Activated CD8-positive, alpha-beta T cell treated with anti-CD3 and anti-CD28 coated beads for 36 hours (primary cell): ENCODE results near the gene TRIM52. TPM values are rescaled to one million over a fixed set of nuclear protein-coding genes. Genes with fewer than 3 reads are reported as not detected.
"Not testable (repeated sequence)": the region's sequence is repeated elsewhere in the genome, so short reads cannot be mapped to it uniquely, and the experiment has no call there.

Experiments
- ATAC-seq: fragments of 200-7000 bp; cut with Tn5 transposase; one replicate; pipeline ENCODE4 v1.10.0; 2021; ENCODE audit warnings: mild to moderate bottlenecking, moderate library complexity
- CTCF ChIA-PET: fragments of 350-600 bp; sonication (Branson Sonifier 250); formaldehyde crosslinking; loops from one replicate; lab custom pipeline; 2021; ENCODE audit warnings: antibody characterized with exemption; lab: Charles Lee
- POLR2A ChIA-PET: fragments of 350-600 bp; sonication (Branson Sonifier 250); formaldehyde crosslinking; loops from one replicate; lab custom pipeline; 2021; ENCODE audit warnings: antibody characterized with exemption; lab: Charles Lee
- DNase-seq: peaks from one replicate; pipeline ENCODE4 v3.0.0-alpha.2; 2020
- H3K27ac Mint-ChIP-seq: one replicate; pipeline ENCODE4 v1.8.0; 2021; ENCODE audit warnings: mild to moderate bottlenecking, mixed read lengths
- H3K27me3 Mint-ChIP-seq: one replicate; pipeline ENCODE4 v1.8.0; 2021; ENCODE audit warnings: mixed read lengths
- H3K36me3 Mint-ChIP-seq: one replicate; pipeline ENCODE4 v1.8.0; 2021; ENCODE audit warnings: low read depth, mixed read lengths
- H3K4me1 Mint-ChIP-seq: one replicate; pipeline ENCODE4 v1.8.0; 2021; ENCODE audit warnings: low read depth, mixed read lengths
- H3K4me3 Mint-ChIP-seq: one replicate; pipeline ENCODE4 v1.8.0; 2021; ENCODE audit warnings: mild to moderate bottlenecking, moderate library complexity, mixed read lengths
- H3K9me3 Mint-ChIP-seq: one replicate; pipeline ENCODE4 v1.8.0; 2021; ENCODE audit warnings: mixed read lengths
- intact Hi-C: fragments of 100-400 bp; cut with micrococcal nuclease; formaldehyde crosslinking; loops from one replicate; pipeline ENCODE4 v1.10.0; 2022
- total RNA-seq, 2 experiments: library from RNA; stranded (reverse); gene quantifications; one replicate each; pipeline ENCODE4 v1.2.3, GENCODE V29; 2021
- TF ChIP-seq, protein P1 (sequence below): fragments of 200-600 bp; IDR thresholded peaks from one replicate; pipeline ENCODE4 v1.8.0; 2022; ENCODE audit warnings: antibody characterized with exemption, mild to moderate bottlenecking

TRIM52 gene
- total RNA-seq, 2 experiments from 2014 or later: 13.2 to 13.8 TPM

DNA sequence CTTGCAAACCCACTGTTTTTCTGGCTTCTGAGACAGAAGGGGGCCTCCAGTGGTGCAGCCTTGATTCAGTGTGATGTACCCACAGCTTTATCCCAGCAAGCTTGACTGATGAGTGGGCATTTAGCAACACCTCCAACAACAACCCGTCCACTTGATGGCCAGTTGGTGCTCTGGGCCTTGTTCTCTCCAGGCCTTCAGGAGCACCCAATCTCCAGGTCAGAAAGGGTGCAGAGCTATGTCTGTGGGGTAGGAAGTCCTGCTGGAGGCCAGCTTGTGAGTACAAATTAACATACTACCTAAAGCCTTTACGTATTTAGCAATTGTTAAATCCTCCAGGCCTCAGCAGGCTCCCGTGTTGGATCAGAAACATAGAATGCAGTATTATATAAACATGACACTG, 10.1 kb upstream of the TRIM52 start:
- Mint-ChIP-seq H3K4me1 (peaks cover 2% of the 10 kb centered on the region), H3K4me3 (no peak overlapping the region), H3K27ac (no peak overlapping the region), H3K9me3 (no peaks in the 10 kb centered on the region), H3K36me3 (no peaks in the 10 kb centered on the region), H3K27me3 (no peaks in the 10 kb centered on the region)
- intact Hi-C loops: no loop called here
- POLR2A ChIA-PET: interaction anchor here (1.0 kb wide), 1 partner anchor 19 kb away, joined by 3 read pairs; no protein-coding TSS in a partner anchor
- ATAC-seq: no peak
- no peak for DNase-seq
- CTCF ChIA-PET: interaction anchor here (0.5 kb wide), 1 partner anchor 216 kb away, joined by 3 read pairs; no protein-coding TSS in a partner anchor
- TF ChIP-seq, protein P1, sequence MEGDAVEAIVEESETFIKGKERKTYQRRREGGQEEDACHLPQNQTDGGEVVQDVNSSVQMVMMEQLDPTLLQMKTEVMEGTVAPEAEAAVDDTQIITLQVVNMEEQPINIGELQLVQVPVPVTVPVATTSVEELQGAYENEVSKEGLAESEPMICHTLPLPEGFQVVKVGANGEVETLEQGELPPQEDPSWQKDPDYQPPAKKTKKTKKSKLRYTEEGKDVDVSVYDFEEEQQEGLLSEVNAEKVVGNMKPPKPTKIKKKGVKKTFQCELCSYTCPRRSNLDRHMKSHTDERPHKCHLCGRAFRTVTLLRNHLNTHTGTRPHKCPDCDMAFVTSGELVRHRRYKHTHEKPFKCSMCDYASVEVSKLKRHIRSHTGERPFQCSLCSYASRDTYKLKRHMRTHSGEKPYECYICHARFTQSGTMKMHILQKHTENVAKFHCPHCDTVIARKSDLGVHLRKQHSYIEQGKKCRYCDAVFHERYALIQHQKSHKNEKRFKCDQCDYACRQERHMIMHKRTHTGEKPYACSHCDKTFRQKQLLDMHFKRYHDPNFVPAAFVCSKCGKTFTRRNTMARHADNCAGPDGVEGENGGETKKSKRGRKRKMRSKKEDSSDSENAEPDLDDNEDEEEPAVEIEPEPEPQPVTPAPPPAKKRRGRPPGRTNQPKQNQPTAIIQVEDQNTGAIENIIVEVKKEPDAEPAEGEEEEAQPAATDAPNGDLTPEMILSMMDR: no peak

DNA sequence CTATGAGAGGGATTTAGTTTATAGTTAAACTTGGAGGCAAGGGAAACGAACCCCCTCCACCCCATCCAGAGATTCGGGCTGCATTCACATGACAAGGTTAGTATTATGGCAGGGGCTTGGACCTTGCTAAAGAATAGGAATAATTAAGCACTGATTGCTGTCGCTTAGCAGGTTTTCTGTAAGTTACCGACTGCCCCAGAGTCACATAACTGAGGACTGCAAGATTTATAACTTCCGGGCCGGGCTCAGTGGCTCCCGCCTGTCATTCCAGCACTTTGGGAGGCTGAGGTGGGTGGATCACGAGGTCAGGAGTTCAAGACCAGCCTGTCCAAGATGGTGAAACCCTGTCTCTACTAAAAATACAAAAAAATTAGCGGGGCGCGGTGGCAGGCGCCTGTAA, 7.0 kb upstream of the TRIM52 start:
- H3K4me1 Mint-ChIP-seq, ATAC-seq, H3K4me3 Mint-ChIP-seq, H3K27me3 Mint-ChIP-seq, H3K27ac Mint-ChIP-seq, intact Hi-C loops, CTCF ChIA-PET, H3K9me3 Mint-ChIP-seq, DNase-seq, POLR2A ChIA-PET: not testable (repeated sequence)
- peaks cover 11% of the 10 kb centered on the region for H3K36me3 Mint-ChIP-seq

DNA sequence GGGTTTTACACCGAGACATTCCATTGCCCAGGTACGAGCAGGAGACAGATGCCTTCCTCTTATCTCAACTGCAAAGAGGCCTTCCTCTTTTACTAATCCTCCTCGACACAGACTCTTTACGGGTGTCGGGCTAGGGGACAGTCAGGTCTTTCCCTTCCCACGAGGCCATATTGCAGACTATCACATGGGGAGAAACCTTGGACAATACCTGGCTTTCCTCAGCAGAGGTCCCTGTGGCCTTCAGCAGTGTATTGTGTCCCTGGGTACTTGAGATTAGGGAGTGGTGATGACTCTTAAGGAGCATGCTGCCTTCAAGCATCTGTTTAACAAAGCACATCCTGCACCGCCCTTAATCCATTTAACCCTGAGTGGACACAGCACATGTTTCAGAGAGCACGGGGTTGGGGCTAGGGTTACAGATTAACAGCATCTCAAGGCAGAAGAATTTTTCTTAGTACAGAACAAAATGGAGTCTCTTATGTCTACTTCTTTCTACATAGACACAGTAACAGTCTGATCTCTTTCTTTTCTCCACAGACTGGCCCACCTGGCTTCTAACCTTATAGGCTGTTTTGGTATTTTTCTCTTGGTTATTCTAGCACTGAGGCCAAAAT, 6.5 kb upstream of the TRIM52 start:
- POLR2A ChIA-PET, H3K4me1 Mint-ChIP-seq, CTCF ChIA-PET, H3K27me3 Mint-ChIP-seq, H3K4me3 Mint-ChIP-seq, H3K27ac Mint-ChIP-seq, intact Hi-C loops, H3K9me3 Mint-ChIP-seq, DNase-seq, ATAC-seq: not testable (repeated sequence)
- peaks cover 11% of the 10 kb centered on the region for H3K36me3 Mint-ChIP-seq

DNA sequence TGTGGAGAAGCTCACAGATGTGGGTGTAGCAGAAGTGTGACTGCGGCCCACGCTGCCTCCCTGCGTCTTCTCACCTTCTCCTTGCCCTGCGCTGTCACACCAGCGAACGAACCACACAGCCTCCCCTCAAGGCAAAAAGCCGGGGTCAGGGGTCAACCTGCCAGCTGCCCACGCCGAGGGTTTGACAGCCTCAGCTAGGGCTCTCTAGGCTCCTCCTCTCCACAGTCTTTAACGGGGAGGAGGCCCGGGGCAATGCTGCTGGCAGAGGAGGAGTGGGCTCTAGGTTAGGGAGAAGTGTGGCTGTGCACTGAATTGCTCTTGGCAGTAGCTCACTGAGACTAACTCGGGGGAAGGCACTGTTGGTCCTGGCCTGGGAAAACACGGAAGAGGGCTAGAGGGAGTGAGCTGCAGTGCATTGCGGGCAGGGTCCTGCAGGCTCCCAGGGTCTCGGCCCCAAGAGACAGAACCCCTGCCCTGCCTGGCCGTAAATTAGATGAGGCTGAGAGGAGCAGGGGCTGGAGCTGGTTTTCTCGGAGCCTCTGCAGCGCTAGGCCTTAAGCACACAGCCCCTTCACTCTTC, 4.2 kb upstream of the TRIM52 start:
- H3K36me3 Mint-ChIP-seq: peaks cover 18% of the 10 kb centered on the region
- no peak for ATAC-seq
- peaks cover 2% of the 10 kb centered on the region for H3K4me1 Mint-ChIP-seq
- intact Hi-C loops: no loop called here
- TF ChIP-seq, protein P1: no peak
- no peak overlapping the region for H3K27ac Mint-ChIP-seq
- no peak overlapping the region for H3K4me3 Mint-ChIP-seq
- ChIA-PET CTCF (interaction anchor here (0.8 kb wide), 1 partner anchor 13 kb away, joined by 3 read pairs; no protein-coding TSS in a partner anchor), POLR2A (interaction anchor here (0.8 to 35.9 kb wide), 3 partner anchors 32 to 113 kb away, joined by 3 to 746 read pairs (median 3); partner anchors contain the start of genes RACK1 and TRIM41)
- no peaks in the 10 kb centered on the region for H3K9me3 Mint-ChIP-seq
- no peaks in the 10 kb centered on the region for H3K27me3 Mint-ChIP-seq
- no peak for DNase-seq

DNA sequence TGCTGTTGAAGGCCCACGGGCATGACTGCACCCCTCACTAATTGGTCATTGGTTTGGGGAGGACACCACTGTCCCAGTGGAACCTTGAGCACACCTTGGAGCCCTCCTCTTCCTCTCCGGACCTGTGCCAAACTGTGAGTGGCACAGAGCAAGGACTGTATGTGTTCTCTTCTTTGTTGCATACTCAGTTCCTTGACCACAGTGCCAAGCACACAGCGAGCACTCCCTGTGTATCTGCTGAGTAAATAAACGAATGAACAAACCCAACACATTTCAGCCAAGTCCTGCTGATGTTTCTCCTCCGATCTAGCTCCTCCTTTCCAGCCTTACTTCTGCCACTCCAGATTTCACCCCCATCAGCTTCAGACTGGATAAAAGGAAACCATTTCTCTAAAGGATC, 2.7 kb upstream of the TRIM52 start:
- Mint-ChIP-seq H3K27ac (peak overlapping the region; percentile 30), H3K9me3 (no peaks in the 10 kb centered on the region), H3K27me3 (no peaks in the 10 kb centered on the region), H3K4me3 (no peak overlapping the region), H3K4me1 (peaks cover 10% of the 10 kb centered on the region), H3K36me3 (peaks cover 20% of the 10 kb centered on the region)
- intact Hi-C loops: loop anchor here (5.0 kb wide), 1 partner anchor 41 kb away; the partner anchor contains the start of gene TRIM41
- TF ChIP-seq, protein P1: no peak
- CTCF ChIA-PET: no interaction called here
- ATAC-seq (no peak), DNase-seq (no peak)
- POLR2A ChIA-PET: interaction anchor here (35.9 kb wide), 1 partner anchor 31 kb away, joined by 746 read pairs; the partner anchor contains the start of genes RACK1 and TRIM41
